Measurements from ENCODE around the gene PKD1. TPM values are rescaled to one million over a fixed set of nuclear protein-coding genes. Genes with fewer than 3 reads are reported as not detected.
A peak's percentile ranks its signal among the peaks of the same experiment; 100 is the strongest.

PKD1 gene
- total and polyA plus RNA-seq, 2 of the 13 experiments (the other 11 are each of a cell fraction or from before 2014, with no cell fraction given): 22.1 to 23.0 TPM

DNA sequence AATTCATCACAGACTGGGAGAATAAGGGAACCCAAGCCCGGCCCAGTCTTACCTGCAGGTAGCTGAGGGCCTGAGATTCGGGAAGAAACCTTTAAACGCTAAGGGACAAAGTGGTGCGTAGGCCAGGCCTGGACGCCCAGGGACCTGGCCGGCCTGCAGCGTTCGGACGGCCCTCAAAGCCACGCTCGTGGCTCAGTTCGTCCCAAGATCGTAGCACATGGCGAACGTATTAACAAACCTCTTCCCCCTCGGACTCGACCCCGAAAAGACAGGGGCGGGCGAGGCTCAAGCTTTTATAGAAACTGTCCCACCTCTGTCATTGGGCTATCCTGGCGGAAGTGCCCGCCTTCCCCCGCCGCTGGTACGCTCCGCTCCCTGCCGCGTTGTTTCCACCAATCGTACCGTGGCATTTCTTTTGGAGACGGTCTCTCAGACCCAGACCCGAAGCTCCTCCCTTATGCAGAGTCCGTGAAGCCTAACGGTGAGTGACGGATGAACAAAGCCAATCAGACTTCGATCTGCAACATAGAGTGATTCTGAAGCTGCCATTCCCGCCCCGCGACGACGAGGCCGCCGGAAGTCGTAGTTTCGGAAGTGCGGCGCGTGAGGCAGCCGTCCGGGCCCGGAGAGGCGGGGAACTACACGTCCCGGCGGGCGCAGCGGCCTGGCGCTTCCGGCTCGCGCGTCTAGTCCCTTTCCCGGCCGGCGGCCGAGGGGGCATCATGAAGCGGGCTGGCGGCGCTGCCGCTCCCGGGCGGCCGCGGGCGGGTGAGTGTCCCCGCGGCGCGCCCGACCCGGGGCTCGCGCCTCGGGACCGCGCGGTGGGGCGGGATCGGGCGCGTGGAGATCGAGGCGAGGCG lies 19.6 kb upstream of the PKD1 start, which contains the start of gene TRAF7 (continued):
- TF ChIP-seq ZNF75D (CRISPR knock-in tag; IDR thresholded peaks at IDR 0.05; ENCODE audit: borderline replicate concordance): no peak
- no peak for TF ChIP-seq PTBP1 (IDR thresholded peaks at IDR 0.05; ENCODE audit: low read depth, low read length, poor library complexity, severe bottlenecking)
- TF ChIP-seq NBN (conservative IDR thresholded peaks at IDR 0.05): no peak
- peak; percentile 64; the same call in 1 of the 2 replicates for TF ChIP-seq ZNF34 (CRISPR knock-in tag; IDR thresholded peaks at IDR 0.05; ENCODE audit: borderline replicate concordance)
- no peak for TF ChIP-seq SMARCE1 (IDR thresholded peaks at IDR 0.05; ENCODE audit: borderline replicate concordance)
- TF ChIP-seq, protein P1, sequence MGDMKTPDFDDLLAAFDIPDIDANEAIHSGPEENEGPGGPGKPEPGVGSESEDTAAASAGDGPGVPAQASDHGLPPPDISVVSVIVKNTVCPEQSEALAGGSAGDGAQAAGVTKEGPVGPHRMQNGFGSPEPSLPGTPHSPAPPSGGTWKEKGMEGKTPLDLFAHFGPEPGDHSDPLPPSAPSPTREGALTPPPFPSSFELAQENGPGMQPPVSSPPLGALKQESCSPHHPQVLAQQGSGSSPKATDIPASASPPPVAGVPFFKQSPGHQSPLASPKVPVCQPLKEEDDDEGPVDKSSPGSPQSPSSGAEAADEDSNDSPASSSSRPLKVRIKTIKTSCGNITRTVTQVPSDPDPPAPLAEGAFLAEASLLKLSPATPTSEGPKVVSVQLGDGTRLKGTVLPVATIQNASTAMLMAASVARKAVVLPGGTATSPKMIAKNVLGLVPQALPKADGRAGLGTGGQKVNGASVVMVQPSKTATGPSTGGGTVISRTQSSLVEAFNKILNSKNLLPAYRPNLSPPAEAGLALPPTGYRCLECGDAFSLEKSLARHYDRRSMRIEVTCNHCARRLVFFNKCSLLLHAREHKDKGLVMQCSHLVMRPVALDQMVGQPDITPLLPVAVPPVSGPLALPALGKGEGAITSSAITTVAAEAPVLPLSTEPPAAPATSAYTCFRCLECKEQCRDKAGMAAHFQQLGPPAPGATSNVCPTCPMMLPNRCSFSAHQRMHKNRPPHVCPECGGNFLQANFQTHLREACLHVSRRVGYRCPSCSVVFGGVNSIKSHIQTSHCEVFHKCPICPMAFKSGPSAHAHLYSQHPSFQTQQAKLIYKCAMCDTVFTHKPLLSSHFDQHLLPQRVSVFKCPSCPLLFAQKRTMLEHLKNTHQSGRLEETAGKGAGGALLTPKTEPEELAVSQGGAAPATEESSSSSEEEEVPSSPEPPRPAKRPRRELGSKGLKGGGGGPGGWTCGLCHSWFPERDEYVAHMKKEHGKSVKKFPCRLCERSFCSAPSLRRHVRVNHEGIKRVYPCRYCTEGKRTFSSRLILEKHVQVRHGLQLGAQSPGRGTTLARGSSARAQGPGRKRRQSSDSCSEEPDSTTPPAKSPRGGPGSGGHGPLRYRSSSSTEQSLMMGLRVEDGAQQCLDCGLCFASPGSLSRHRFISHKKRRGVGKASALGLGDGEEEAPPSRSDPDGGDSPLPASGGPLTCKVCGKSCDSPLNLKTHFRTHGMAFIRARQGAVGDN (CRISPR knock-in tag; IDR thresholded peaks at IDR 0.05): peak; percentile 77
- TF ChIP-seq NCOA2 (CRISPR knock-in tag; IDR thresholded peaks at IDR 0.05): no peak; the same call in 1 of the 2 replicates
- no peak for TF ChIP-seq ZNF121 (CRISPR knock-in tag; IDR thresholded peaks at IDR 0.05)
- TF ChIP-seq, protein P2, sequence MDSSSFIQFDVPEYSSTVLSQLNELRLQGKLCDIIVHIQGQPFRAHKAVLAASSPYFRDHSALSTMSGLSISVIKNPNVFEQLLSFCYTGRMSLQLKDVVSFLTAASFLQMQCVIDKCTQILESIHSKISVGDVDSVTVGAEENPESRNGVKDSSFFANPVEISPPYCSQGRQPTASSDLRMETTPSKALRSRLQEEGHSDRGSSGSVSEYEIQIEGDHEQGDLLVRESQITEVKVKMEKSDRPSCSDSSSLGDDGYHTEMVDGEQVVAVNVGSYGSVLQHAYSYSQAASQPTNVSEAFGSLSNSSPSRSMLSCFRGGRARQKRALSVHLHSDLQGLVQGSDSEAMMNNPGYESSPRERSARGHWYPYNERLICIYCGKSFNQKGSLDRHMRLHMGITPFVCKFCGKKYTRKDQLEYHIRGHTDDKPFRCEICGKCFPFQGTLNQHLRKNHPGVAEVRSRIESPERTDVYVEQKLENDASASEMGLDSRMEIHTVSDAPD (CRISPR knock-in tag; IDR thresholded peaks at IDR 0.05): no peak; the same call in 1 of the 2 replicates
- TF ChIP-seq, protein P3, sequence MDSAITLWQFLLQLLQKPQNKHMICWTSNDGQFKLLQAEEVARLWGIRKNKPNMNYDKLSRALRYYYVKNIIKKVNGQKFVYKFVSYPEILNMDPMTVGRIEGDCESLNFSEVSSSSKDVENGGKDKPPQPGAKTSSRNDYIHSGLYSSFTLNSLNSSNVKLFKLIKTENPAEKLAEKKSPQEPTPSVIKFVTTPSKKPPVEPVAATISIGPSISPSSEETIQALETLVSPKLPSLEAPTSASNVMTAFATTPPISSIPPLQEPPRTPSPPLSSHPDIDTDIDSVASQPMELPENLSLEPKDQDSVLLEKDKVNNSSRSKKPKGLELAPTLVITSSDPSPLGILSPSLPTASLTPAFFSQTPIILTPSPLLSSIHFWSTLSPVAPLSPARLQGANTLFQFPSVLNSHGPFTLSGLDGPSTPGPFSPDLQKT (CRISPR knock-in tag; IDR thresholded peaks at IDR 0.05; ENCODE audit: borderline replicate concordance): peak; percentile 98
- peak; percentile 81; the same call in 1 of the 2 replicates for TF ChIP-seq SP4 (CRISPR knock-in tag; IDR thresholded peaks at IDR 0.05)
- TF ChIP-seq PHF8 (CRISPR knock-in tag; IDR thresholded peaks at IDR 0.05): peak; percentile 77
- TF ChIP-seq, protein P4, sequence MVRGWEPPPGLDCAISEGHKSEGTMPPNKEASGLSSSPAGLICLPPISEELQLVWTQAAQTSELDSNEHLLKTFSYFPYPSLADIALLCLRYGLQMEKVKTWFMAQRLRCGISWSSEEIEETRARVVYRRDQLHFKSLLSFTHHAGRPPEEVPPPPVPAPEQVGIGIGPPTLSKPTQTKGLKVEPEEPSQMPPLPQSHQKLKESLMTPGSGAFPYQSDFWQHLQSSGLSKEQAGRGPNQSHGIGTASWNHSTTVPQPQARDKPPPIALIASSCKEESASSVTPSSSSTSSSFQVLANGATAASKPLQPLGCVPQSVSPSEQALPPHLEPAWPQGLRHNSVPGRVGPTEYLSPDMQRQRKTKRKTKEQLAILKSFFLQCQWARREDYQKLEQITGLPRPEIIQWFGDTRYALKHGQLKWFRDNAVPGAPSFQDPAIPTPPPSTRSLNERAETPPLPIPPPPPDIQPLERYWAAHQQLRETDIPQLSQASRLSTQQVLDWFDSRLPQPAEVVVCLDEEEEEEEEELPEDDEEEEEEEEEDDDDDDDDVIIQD (CRISPR knock-in tag; IDR thresholded peaks at IDR 0.05; ENCODE audit: low read depth): no peak
- TF ChIP-seq, protein P5, sequence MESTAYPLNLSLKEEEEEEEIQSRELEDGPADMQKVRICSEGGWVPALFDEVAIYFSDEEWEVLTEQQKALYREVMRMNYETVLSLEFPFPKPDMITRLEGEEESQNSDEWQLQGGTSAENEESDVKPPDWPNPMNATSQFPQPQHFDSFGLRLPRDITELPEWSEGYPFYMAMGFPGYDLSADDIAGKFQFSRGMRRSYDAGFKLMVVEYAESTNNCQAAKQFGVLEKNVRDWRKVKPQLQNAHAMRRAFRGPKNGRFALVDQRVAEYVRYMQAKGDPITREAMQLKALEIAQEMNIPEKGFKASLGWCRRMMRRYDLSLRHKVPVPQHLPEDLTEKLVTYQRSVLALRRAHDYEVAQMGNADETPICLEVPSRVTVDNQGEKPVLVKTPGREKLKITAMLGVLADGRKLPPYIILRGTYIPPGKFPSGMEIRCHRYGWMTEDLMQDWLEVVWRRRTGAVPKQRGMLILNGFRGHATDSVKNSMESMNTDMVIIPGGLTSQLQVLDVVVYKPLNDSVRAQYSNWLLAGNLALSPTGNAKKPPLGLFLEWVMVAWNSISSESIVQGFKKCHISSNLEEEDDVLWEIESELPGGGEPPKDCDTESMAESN (CRISPR knock-in tag; conservative IDR thresholded peaks at IDR 0.05): peak; percentile 87
- peak; percentile 19; the same call in 1 of the 2 replicates for TF ChIP-seq ZNF788 (CRISPR knock-in tag; IDR thresholded peaks at IDR 0.05; ENCODE audit: borderline replicate concordance)
- peak; percentile 98 for TF ChIP-seq YEATS2 (CRISPR knock-in tag; IDR thresholded peaks at IDR 0.05; ENCODE audit: borderline replicate concordance)
- TF ChIP-seq, protein P6, sequence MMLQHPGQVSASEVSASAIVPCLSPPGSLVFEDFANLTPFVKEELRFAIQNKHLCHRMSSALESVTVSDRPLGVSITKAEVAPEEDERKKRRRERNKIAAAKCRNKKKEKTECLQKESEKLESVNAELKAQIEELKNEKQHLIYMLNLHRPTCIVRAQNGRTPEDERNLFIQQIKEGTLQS (CRISPR knock-in tag; IDR thresholded peaks at IDR 0.05): peak; percentile 44; the same call in 1 of the 2 replicates
- peak; percentile 51 for TF ChIP-seq HOXA3 (CRISPR knock-in tag; IDR thresholded peaks at IDR 0.05)
